Ramos (cell line): ENCODE data around the gene ARMCX6.
"Not testable (repeated sequence)": the region's sequence is repeated elsewhere in the genome, so short reads cannot be mapped to it uniquely, and the experiment has no call there.

Source experiments
- in situ Hi-C: fragments of 300-500 bp; cut with MboI; formaldehyde crosslinking; loops from one replicate; pipeline ENCODE4 v1.14.3; 2022; ENCODE audit warnings: low sequenced_read_pairs; ENCODE audit not compliant: unreplicated experiment

Gene ARMCX6

DNA sequence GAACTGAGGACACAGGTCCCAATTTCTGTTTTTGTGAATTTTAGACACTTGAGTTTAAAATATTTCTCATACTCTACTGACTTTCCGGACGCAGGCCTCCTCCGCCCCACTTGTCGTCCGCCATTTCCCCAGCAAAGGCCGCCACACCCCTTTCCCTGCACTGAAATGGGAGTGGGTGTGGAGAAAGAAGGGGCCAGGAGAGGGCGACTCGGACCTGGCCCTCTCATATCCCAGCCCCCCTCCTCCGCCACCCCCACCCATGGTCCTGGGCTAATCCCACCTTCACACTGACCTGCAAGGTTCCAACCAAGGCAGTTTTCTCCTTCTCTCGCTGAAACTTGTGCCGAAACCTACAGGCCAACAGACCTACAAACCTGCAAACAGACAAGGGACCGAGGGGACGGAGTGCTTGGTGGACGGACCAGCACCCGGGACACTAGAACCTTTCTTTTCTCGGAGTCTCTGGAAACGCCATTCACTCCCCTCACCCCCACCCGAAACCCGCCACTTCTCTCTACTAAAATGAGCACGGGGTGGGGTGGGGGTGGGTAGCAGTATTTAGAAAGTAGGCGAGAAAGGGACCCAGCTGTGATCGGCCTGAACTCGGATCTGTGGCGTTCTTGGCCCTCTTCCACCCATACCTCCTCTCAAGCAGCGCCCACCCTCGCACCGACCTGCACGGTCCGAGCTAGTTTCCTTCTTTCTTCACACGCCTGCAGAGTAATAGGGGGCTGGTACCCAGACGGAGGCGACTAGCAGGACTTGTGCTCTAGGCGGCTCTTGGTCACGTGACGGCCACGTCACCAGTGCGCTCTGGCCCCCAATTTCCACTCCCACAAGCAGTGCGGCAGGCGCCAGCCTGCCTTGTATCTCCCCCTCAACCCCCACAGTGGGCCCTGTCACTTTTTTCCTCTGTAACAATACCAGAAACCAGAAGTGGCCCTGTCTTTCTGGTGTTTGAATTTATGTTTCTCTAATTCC is at the start of gene ARMCX6:
Gene ARMCX6 (minus strand): TSS at position 790 of the 981 bp plus-strand sequence. CDS start 1,380 bp downstream, outside the sequence.
- in situ Hi-C loops, result no loop called here

DNA sequence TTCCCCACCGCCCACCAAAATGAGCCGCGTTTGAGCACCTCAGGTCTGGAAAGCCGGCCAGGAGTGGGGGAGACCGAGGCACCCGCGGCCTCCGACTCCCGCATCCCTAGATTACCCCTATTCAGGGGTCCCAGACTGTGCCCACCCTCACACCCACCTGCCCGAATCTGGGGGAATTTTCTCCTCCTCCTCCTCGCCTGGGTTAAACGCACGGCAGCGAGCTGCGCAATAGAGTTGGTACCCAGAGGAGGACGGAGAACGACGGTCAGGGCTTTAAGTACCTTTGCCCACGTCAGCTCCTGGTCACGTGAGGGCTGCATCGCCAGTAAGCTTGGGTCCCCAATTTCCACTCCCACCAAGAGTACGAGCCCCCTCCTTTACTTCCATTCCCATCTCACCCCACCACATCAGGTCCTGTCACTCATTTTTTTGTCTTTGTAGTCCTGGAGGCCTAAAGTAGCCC is 41.8 kb upstream of the ARMCX6 start, which contains the start of gene ARMCX2:
Gene ARMCX2 (minus strand): TSS at position 250 of the 463 bp plus-strand sequence. CDS start 2,262 bp downstream, outside the sequence.
- in situ Hi-C loops, result no loop called here

DNA sequence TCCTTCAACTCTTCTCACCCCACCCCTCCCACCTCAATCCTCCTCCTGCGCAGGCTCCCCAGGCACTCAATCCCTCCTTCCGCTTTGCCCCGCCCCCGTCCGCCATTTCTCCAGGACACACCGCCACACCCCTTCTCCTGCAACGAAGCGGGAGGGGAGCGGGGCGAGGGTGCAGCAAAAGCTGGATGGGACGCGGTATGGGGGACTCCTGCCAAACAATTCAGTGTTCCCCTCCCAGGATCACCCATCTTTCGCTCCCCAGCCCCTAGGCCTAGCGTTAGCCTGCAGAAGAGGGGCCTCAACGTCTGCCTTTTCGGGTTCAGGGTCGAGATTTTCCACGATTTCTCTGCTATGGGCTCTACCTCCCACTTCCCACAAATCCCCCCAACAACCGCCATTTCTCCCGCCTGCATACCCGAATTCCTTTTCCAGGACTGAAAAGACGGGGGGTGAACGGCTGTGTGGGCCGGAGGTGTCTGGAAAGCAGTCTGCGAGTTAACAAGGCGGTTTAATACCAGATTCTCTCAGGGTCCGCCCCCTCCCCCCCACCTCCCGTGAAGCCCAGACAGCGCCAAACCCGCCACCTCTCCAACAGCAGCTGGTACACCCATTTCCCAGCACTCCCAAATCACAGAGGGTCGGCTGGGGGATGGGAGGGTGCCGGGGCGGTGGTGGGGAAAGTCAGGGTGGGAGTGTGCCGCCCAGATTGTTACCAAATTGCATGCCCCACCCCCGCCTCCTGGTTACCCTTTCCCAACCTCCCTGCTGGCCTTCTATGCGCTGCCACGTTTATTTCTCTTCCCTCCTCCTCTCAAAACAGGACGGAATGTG is 41.1 kb upstream of the ARMCX6 start:
- in situ Hi-C loops, result no loop called here

DNA sequence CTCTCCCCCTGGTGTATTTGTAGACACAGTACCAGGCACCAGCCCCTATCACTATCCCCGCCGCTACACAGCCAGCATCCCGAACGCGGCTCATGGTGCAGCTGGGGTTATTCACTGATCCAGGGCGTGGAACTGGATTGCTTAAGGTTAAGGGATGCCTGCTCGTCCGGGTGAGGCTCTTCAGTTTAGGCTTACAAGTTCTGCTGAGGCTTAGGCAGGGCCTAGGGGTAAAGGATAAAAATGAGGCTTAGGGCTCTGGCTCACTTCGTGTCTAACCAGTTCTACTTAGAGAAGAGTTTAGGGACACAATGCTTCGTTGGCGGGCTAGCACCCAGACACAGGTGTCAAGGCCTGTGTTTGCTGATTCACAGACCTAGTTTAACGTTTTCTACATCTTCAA is 39.7 kb upstream of the ARMCX6 start:
- in situ Hi-C loops, result no loop called here

DNA sequence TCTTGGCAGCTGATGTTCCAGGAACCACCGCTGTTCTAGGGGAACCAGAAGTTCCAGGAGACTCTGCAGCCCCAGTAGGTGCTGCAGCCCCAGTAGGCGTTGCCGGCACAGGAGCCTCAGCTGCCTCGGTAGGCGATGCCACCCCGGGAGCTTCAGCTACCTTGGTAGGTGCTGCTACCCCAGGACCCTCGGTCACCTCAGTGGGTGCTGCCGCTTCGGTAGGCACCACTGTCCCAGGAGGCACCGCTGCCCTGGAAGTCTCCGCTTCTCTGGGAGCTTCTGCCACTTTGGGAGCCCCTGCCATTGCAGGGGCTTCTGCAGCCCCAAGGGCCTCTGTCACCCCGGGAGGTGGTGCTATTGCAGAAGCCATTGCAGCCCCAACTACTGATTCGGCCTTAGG is 39.0 kb upstream of the ARMCX6 start:
- in situ Hi-C loops, result no loop called here

DNA sequence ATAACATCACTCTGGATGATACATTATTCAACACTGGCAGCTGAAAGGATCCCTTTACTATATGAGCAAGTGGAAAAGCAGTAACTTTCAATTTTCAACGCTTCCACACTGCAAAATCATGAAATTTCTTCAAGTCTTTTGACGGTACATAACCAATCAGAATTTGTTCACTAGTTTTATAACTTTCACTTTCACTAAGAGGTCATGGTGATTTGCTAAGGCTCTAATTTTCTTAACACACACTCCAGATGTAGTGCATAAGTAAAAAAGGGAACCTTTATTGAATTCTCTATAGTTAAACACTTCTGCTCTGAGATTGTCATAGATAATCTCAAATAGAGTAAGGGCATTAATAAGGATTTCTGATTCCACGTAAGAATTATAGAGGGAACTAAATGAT is 37.7 kb upstream of the ARMCX6 start:
- in situ Hi-C loops, result no loop called here

DNA sequence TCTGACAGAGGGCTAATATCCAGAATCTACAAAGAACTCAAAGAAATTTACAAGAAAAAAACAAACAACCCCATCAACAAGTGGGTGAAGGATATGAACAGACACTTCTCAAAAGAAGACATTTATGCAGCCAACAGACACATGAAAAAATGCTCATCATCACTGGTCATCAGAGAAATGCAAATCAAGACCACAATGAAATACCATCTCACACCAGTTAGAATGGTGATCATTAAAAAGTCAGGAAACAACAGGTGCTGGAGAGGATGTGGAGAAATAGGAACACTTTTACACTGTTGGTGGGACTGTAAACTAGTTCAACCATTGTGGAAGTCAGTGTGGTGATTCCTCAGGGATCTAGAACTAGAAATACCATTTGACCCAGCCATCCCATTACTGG is 29.9 kb upstream of the ARMCX6 start:
- in situ Hi-C loops, result not testable (repeated sequence)

DNA sequence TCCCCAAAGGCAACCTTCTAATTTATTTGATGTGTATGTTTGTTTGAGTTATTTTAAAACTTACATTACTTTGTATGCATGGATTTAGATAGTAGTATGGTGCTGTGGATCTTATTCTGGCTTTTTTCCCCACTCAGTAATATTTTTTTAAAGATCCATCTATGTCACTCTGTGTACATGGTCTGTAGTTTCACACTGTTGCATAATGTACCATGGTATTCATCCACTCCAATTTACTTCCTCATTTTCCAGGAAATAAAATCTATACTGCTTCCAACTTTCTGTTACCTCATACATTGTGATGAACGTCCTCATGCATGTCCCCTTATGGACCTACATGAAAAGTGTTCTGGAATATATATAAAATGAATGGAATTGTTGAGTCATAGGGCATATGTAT is 24.3 kb upstream of the ARMCX6 start:
- in situ Hi-C loops, result no loop called here

DNA sequence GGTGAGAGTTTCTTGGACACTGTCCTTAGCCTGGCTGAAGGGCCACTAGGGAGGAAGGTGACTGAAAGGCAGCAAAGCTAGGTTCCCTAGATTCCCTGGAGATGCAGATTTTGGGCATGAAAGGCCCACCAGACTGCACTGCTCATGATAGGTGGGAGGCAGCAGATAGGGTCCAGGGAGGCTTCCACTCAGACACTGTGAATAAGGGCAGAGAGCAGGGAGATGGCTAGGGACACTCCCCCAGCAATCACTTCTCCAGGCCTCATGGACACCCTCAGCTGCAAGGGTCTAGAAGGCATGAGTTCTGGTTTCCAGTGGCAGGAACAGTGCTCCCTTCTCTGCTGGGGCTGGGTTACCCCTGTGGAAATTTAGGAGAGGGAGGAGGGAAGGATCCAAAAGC is 21.8 kb upstream of the ARMCX6 start:
- in situ Hi-C loops, result no loop called here

DNA sequence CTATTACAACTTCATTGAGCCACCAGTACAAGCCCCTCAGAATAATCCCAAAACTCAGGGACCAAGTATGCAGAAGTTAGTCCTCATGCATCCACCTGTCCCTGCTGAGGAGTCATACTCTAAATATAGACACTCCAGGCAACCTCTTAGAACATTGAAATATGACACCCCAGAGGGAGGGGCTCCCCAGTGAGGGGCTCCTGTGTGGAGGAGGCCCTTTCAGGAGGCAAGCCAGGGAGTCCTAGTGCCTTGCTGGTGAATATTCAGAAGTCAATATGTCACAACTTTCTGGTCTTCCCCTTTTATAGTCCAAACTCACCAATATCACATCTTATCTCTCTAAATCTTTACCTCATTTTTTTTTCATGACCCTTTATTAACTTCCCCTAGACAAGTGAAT is 1.6 kb upstream of the ARMCX6 start:
- in situ Hi-C loops, result no loop called here

DNA sequence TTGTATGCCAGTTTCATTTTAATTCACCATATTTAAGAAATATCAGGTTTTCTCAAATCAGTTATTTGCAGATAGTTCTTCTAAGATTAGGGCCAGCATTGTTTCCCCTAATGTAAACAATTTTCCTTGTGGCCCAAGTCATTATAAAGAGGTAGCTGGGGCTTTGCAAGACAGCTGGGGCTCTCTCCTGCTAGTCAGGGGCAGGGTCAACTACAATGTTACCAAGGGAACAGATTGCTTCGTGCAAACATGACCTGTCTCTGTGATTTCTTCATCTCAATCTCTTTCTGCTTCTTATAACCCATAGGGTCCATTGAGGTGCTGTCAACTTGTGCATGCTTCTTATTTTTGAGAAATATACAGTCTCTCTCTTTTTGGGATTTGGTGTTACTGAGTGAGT is 12.1 kb downstream of the ARMCX6 start:
- in situ Hi-C loops, result no loop called here

DNA sequence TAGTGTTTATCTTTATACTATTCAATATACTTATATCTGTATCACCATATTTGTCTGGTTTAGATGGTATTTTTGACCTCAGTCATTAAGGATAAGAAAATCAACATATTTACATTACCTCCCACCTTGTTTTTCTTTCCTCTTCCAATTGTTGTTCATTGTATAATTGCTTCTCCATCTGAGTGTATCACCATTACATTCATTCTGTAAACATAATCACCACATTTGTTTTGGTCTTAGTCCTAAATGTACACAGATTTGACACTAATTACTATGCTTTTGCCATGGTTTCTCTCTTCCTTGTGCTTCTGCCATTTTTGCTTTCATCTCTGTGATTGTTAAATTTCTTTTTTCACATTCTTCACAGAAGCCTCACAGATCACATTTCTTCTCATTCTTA is 12.7 kb downstream of the ARMCX6 start:
- in situ Hi-C loops, result no loop called here

DNA sequence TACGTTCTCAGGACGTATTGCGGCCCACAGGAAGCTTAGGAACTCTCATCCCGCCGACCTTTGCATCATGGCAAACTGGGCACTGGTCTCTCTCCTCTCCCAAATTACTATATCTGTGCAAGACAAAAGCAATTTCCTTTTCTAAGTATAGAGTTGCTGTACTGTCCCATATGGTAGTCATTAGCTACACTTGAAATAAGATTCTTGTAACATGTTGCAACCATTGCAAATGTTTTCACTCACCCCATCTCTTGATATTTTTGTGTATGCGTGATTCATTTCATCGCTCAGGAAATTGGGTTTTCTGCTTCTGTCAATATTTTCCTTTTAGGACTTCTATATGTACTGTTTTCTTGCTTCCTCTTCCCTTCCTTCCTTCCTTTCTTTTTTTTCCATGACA is 15.7 kb downstream of the ARMCX6 start:
- in situ Hi-C loops, result no loop called here

DNA sequence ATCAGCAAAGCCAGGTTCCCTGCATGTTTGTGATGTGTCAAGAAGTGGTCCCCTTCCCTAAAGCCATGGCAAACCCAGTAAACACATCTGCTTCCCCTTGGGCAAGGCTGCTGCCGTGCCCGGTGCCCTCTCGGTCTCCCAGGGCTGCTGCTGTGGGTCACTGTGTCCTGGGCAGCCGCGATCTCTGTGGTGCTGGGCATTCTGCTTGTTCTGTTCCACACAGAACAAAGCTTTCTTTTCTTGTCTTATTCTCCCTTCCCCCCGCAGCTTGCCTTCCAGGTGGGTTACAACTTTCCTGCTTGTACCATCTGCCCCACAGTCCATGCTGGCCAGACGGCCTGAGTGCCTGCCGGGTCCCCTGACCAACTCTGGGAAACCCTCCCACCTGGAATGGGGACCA is 18.2 kb downstream of the ARMCX6 start:
- in situ Hi-C loops, result loop anchor here (25.0 kb wide), 1 partner anchor 188 kb away; no protein-coding TSS in a partner anchor

DNA sequence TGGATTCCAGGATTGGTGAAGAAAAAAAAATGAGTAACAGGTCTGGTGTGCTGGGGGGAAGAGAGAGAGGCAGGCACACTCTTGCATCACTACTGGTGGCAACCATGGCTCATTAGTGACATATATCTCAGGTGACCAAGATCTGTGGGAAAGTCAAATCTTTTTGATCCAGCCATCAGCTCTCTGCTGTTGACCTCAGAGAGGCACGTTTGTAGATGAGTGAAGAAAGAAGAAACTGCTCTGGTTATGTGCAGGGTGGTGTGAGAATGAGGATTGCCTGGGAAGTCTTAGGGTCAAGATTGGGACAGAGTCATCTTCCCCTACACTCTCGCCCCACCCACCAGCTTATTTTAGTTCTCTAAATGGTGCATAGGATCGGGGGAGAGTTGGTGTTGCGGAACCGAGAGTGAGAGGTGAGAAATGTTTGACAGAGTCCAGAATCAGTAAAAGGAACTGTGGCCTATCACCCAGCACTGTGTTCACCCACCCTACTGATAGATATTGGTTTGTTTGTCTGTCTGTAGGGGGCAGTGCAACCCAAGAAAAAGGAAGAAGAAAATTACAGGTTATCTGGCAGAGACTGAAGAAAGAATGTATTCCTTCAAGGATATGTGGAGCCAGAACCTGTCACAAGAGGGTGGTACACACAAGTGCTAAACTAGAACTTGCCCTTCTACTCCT is 21.9 kb downstream of the ARMCX6 start:
- in situ Hi-C loops, result loop anchor here (25.0 kb wide), 1 partner anchor 191 kb away; no protein-coding TSS in a partner anchor
